ENCODE data around the gene ZNF18.
"Not testable (repeated sequence)": the region's sequence is repeated elsewhere in the genome, so short reads cannot be mapped to it uniquely, and the experiment has no call there.

ZNF18 gene

DNA sequence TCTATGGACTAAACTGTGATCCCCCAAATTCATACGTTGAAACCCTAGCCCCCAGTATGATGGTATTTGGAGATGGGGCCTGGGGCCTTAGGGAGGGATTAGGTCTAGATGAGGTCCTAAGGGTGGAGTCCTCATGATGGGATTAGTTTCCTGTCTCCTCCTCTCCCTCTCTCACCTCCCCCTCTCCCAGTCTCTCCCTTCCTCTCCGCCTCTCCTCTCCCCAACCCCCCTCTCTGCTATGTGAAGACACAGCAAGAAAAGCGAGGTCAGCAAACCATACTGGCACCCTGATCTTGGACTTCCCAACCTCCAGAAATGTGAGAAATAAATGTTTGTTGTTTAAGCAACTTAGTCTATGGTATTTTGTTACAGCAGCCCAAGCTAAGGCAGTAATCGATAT, 15.4 kb downstream of the ZNF18 start:
- DNase-seq, result no peak

DNA sequence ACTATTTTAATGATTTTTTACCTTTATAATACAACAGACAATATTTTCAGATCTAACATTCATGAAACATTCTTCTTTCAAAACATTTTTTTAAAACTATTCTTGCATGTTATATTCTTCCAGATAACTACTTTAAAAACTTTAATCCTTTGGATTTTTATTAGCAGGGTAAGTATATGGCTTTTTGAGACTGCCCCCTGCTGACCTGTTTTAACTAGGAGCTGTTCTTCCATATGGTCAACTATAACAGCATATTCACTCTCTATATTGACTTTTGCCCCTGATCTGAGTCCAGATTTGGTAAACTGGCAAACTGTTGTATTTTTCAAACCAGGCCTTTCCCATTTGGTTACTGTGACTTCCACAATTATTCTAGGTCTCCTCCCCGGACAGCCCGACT, 16.5 kb downstream of the ZNF18 start:
- no peak for DNase-seq

DNA sequence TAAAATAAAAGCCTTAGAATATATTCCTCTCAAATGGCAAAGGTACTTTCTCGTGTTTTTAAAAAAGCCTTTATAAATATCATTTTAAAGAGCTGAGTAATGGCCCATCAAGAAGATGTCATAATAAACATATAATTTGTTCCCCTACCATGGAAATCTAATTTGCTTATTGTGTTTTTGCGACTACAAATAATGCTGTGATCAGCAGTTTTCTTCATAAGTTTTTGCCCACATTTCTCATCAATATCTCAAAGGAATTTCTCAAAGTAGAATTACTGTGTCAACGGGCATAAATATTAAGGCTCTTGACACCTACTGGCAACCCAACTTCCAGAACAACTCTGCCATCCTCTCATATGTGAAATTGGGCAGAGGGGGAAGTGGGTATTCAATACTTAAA, 17.5 kb downstream of the ZNF18 start:
- no peak for DNase-seq

DNA sequence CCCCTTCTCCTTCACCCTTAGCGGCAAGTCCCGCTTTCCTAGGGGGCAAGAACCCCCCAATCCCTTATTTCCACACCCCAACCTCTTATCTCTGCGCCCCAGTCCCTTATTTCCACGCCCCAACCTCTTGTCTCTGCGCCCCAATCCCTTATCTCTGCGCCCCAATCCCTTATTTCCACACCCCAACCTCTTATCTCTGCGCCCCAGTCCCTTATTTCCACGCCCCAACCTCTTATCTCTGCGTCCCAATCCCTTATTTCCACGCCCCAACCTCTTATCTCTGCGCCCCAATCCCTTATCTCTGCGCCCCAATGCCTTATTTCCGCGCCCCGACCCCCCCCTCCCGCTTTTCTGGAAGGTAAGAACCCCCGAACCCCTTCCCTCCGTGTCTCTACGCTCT, 24.5 kb downstream of the ZNF18 start:
- not testable (repeated sequence) for DNase-seq

DNA sequence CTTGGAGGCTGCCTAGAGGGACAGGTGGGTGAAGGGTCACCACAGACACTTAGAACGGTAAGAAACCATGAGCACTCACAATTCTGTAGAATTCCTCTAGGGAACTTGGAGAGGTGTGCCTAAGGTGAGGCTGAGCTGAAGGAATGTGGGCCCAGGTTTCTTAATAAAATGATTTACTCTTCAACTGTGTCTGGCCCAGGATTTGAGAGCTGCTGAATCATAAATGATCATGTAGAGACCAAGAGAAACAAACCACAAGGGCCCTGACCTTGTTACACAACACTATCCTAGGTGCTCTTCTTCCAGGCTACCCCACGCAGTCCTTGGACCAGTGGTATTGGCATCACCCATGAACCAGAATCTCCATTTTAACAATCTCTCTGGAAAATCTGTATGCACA, 27.7 kb downstream of the ZNF18 start:
- no peak for DNase-seq

DNA sequence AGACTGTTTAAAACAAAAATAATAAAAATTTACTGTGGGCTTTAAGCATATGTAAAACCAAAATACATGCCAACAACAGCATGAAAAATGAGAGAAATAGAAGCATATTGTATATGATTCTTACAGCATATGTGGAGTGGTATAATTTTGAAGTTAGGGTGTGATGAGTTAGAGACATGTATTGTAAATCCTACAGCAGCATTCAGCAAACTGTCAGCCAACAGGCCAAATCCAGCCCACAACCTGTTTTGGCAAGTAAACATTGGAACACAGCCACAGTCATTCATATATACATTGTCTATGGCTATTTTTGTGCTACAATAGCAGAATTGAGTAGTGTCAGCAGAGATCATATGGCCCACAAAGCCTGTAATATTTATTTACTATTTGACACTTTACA, 42.3 kb downstream of the ZNF18 start:
- DNase-seq, result no peak

DNA sequence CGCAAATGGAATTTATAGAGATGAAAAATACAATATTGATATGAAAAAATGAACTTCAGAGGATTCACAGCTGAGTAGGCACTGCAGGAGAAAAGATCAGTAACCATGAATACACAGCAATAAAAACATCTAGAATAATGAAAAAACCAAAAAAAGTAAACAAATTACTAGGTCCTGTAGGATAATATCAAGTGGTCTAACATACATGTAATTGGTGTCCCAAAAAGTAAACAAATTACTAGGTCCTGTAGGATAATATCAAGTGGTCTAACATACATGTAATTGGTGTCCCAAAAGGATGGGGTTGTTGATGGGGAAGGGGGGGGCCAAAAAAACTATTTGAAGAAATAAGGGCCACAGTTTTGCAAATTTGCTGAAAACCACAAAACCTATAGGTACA, 43.4 kb downstream of the ZNF18 start:
- no peak for DNase-seq

DNA sequence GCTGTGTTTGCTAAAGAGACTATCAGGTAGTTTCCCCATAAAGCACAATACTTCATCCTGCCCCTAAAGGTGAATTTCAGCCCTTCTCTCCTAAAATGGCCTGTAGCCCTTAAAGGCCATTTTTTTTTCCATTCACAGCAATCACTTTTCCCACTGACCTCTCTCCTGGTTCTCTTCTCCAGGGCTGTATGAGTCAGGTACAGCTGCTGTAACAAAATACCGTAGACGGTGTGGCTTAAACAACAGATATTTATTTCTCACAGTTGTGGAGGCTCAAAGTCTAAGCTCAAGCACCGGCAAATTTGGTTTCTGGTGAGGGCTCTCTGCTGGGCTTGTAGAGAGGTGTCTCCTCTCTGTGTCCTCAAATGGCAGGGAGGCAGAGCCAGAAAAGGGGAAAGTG, 44.7 kb downstream of the ZNF18 start:
- DNase-seq, result no peak

DNA sequence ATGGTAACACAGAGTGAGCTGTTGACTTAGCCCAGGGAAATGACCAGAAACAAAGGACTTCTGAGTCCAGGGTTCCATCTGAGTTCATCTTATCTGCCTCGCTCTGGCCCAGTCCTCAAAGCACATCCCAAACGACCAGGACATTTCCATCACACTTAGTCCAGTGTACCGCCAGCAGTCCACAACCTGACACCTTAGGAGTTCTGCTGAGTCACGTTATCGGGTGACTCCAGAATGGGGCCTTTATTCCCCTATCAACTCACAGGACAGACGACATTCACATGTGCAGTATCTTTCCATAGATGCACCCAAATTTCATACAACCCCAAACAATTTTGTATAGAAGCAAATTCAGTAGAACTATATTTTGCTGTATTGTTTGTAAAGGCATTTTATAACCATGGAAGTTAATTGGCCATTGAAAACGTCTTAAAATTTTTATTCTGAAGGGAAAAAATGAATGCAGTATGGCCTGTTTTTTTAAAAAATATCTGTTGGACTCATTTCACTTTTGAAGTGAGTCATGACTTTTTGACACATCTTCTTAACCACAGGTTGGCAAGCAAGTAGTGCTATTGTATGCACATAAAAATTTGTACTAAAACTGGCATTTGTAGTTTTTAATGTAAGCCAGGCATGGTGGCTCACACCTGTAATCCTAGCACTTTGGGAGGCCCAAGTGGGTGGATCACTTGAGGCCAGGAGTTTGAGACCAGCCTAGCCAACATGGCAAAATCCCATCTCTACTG, 46.3 kb downstream of the ZNF18 start:
- no peak for DNase-seq

DNA sequence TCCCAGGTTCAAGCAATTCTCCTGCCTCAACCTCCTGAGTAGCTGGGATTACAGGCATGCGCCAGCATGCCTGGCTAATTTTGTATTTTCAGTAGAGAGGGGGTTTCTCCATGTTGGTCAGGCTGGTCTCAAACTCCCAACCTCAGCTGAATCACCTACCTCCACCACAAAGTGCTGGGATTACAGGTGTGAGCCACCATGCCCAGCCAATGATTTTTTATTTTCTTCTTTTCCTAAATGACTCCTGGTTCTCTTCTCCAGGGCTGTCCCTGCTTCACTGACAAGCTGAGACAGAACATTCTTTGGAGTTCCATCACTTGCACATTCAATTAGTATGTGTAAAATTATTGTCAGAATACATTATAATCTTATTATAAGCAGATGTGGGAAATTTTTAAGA, 47.7 kb downstream of the ZNF18 start:
- DNase-seq, result not testable (repeated sequence)

DNA sequence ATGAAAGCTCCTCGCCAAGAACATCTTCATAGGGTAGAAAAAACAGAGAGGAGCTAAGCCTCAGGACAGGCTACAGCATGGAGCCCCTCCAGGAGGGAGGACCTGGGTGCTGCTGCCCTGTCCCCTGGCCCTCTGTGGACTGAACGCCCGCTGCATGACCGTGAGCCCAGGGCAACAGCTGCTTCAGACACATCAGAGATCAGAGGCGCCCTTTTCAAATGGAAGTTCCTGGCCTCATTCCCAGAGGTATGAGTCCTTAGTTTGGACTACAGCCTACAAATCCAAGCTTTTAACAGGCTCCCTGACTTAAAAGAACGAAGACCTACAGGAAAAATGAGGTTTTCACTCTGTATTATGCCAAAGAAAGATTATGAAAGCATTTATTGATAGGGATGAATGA, 48.5 kb downstream of the ZNF18 start:
- DNase-seq, result no peak

DNA sequence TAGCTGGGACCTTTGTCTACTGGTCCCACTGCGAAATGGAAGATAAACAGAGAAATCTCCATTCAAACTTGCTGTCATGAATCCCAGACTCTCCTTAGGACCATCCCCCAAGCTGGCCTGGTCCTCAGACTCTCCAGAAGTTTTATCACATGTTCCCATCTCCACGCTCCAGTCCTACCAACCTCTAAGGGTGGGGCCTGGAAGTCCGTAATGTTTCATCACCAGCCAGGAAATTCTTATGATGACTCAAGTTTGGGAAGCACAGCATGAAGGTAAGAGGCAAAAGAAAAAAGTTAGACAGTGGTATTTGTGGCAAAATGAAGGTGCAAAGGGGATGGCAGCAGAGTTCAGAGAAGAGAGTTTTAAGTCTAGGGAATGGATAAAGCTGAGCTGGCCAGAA, 52.7 kb downstream of the ZNF18 start:
- DNase-seq, result no peak

DNA sequence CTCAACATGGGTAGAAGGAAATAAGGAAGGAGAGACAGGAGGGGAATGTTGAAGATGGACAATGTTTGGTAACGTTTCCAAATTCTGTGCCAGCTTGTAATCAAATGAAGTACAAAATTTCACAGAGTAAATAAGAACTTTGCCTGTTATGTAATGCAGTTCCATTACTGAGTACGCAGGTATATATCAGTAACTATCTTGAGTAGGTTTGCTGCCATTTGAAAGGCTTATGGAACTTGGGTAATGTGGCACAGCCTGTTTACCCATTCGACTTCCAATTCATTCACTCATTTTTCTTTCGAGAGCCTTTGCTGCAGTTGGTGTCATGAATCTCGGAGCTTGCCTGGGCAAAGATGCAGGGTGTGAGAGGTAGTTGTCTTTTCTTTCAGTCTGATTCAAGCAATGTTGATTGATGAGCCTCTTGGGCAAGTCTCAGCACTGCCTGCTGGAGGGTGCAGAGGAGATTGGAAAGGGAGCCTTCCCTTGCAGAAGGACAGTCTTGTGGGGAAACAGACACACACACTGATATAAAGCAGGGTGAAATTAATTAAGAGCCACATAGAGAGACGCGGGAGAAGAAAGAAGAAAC, 53.4 kb downstream of the ZNF18 start:
- no peak for DNase-seq

DNA sequence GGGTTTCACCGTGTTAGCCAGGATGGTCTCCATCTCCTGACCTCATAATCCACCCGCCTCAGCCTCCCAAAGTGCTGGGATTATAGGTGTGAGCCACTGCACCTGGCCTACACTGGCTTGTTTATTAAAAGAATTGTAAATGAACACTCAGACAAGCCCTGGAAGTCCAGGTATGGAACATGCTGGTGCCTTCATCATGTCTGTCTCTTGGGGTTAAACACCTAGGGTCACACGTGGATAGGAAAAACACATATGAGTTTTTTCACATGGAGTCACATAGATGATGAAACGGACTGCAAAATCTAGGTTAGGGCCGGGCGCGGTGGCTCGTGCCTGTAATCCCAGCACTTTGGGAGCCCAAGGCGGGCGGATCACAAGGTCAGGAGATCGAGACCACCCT, 54.2 kb downstream of the ZNF18 start:
- DNase-seq, result not testable (repeated sequence)

DNA sequence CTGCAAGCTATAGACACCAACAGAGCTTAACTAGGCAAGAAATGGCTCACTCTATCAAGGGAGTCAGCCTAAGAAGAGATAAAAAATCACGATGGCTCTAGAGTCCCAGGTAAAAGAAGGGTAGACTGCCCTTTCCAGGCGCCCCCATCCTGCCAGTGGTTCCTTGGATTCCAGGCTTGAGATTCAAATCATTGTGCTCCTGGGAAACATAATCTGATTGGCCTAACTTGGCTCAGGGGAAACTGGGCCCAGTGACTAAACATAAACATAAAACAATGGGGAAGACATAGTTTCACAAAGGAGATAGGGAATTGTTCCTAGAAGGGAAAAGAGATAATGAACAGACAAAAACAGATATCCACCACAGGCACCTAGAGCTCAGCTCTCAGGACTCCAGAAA, 56.4 kb downstream of the ZNF18 start:
- no peak for DNase-seq

DNA sequence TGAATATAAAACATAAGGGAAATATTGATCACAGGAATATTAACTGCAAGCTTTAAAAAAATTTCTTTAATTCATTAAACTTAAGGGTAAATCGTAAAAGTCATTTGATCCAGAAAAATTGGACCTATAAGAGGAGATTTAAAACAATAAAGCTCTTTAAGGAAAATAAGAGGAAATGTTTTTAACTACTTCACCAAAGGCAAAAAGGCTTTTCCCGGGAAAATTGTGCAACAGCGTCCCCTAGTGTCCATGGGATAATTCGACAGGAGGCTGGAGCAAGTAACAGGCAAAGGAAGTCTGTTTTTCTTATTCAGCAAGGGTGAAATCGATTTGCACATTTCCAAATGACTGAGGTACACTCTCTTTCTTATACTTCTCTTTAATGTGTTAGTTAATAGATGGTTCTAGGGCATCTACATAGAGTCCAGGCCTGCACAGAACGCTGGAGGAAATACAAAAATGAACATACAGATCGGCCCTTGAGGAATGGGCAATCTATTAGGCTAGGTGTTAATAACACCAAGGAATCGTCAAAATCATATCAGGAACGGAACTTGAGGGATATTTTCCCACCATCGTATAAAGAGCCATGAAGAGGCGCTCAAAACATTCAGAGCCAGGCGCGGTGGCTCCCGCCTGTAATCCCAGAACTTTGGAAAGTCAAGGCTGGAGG, 61.4 kb downstream of the ZNF18 start:
- DNase-seq, result no peak

DNA sequence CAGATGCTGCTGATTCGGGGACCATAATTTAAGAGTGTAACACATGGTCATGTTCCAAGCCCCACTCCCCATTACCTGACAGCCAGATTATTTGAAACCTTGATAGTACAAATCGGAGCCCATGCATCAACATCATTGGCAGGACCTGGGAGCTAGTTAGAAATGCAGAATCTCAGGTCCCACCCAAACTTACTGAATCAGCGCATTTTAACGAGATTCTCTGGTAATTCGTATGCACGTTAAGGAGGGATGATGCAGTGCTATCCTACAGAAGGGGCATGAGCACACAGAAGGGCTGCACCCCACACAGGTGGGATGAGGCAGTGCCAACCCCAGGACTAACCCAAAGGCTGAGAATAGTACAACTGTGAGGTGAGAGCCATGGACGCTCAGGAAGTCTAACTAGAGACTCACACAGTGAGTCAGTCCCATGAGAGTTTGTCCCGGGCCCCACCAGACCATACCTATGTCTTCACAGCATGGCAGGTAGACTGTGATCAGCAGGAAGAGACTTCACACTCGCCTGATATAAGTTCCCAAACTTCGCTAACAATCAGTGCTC, 64.9 kb downstream of the ZNF18 start:
- DNase-seq, result no peak

DNA sequence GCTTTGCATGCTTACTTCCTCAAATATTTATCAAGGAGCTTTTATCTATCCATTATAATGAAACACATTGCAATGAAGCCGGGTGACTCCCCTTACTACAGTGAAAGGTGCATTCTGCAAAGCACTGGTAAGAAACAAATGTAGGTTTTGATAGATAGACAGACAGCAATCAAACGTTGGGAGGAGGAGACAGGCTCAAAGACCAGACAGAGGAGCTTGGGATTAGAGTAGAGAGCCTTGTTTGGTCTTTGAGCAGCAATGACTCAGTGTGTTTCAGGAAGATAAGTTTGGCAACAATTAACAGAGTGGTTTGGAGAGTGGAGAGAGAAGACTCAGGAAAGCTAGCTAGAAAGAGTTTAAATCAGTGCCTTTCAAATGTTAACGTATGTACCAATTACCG, 68.8 kb downstream of the ZNF18 start:
- DNase-seq, result no peak

Measured in CD4-positive, alpha-beta T cell treated with Interleukin-17A for 1 hour (primary cell).